ENCODE results near the gene ZNF180. TPM values are rescaled to one million over a fixed set of nuclear protein-coding genes. Genes with fewer than 3 reads are reported as not detected.

The ZNF180 gene
- total RNA-seq, 1 donor from 2014 or later, result 8.4 TPM

- no peaks in the 10 kb centered on the region for H3K9me3 ChIP-seq
- peaks cover 5% of the 10 kb centered on the region for H3K27me3 ChIP-seq (ENCODE audit: low read depth)
- H3K4me1 ChIP-seq, result no peaks in the 10 kb centered on the region
- DNase-seq, result no peak
- H3K36me3 ChIP-seq, result no peaks in the 10 kb centered on the region
- TF ChIP-seq CTCF (IDR thresholded peaks at IDR 0.05), result no peak
- intact Hi-C loops (cut with DNase I), result no loop called here
- H3K4me3 ChIP-seq, result no peak within 1 kb of the TSS
- H3K27ac ChIP-seq, result no peak within 1 kb of the TSS
- no peak for ATAC-seq
Measured at GRCh38 chr19:44529536-44529935, 29.2 kb upstream of the ZNF180 start, which contains the start of gene CEACAM20. Gene CEACAM20, minus strand, starts transcription at chr19:44529675. Its CDS starts 166 bp downstream, at chr19:44529509.

- ATAC-seq, result no peak
- H3K4me1 ChIP-seq, result no peaks in the 10 kb centered on the region
- H3K36me3 ChIP-seq, result no peaks in the 10 kb centered on the region
- peaks cover 10% of the 10 kb centered on the region for H3K27me3 ChIP-seq (ENCODE audit: low read depth)
- no peak overlapping the region for H3K27ac ChIP-seq
- no peak overlapping the region for H3K4me3 ChIP-seq
- no peak for DNase-seq
- TF ChIP-seq CTCF (IDR thresholded peaks at IDR 0.05), result no peak
- H3K9me3 ChIP-seq, result no peaks in the 10 kb centered on the region
- intact Hi-C loops (cut with DNase I), result no loop called here
Measured at GRCh38 chr19:44527554-44527953, 27.2 kb upstream of the ZNF180 start.

- intact Hi-C loops (cut with DNase I), result no loop called here
- ATAC-seq (no peak), DNase-seq (no peak)
- peaks cover 10% of the 10 kb centered on the region for H3K27me3 ChIP-seq (ENCODE audit: low read depth)
- H3K4me3 ChIP-seq, result no peak overlapping the region
- H3K27ac ChIP-seq, result no peak overlapping the region
- no peak for TF ChIP-seq CTCF (IDR thresholded peaks at IDR 0.05)
- no peaks in the 10 kb centered on the region for H3K9me3 ChIP-seq
- no peaks in the 10 kb centered on the region for H3K36me3 ChIP-seq
- no peaks in the 10 kb centered on the region for H3K4me1 ChIP-seq
Measured at GRCh38 chr19:44525721-44526430, 25.6 kb upstream of the ZNF180 start.

GRCh38 chr19:44521370-44521769 is 21.0 kb upstream of the ZNF180 start:
- intact Hi-C loops (cut with DNase I), result no loop called here
- no peak for TF ChIP-seq CTCF (IDR thresholded peaks at IDR 0.05)
- Histone ChIP-seq H3K4me3 (no peak overlapping the region), H3K27ac (no peak overlapping the region), H3K9me3 (no peaks in the 10 kb centered on the region), H3K27me3 (ENCODE audit: low read depth) (peaks cover 4% of the 10 kb centered on the region), H3K4me1 (no peaks in the 10 kb centered on the region), H3K36me3 (no peaks in the 10 kb centered on the region)
- DNase-seq, result no peak
- no peak for ATAC-seq

GRCh38 chr19:44517146-44517545 is 16.8 kb upstream of the ZNF180 start:
- DNase-seq, result no peak
- H3K27me3 ChIP-seq (ENCODE audit: low read depth), result peaks cover 9% of the 10 kb centered on the region
- intact Hi-C loops (cut with DNase I), result no loop called here
- H3K27ac ChIP-seq, result no peak overlapping the region
- no peak for ATAC-seq
- H3K9me3 ChIP-seq, result no peaks in the 10 kb centered on the region
- no peak for TF ChIP-seq CTCF (IDR thresholded peaks at IDR 0.05)
- H3K4me3 ChIP-seq, result no peak overlapping the region
- H3K4me1 ChIP-seq, result no peaks in the 10 kb centered on the region
- H3K36me3 ChIP-seq, result no peaks in the 10 kb centered on the region

Measured in lower lobe of right lung (tissue), 2 donors.